Tibial nerve (tissue), 4 donors: ENCODE measurements around the gene PPP6R2.

Experiments used
- EP300 ChIP-seq, 2 donors: sonication (generic); formaldehyde crosslinking; IDR thresholded peaks; one replicate each; pipeline ENCODE4 v1.6.1; 2017; ENCODE audit warnings: antibody characterized with exemption in 2 of 2, mild to moderate bottlenecking in 1 of 2
- TF ChIP-seq, protein P1 (sequence below), 5 experiments: fragments of 200-600 bp in 3 of 5; fragments of 450-650 bp in 2 of 5; sonication (generic) in 3 of 5; IDR thresholded peaks; one replicate each; pipeline ENCODE4 v1.5.1; 2016 to 2019; ENCODE audit warnings: antibody characterized with exemption in 5 of 5, mild to moderate bottlenecking in 3 of 5, moderate library complexity in 2 of 5

DNA sequence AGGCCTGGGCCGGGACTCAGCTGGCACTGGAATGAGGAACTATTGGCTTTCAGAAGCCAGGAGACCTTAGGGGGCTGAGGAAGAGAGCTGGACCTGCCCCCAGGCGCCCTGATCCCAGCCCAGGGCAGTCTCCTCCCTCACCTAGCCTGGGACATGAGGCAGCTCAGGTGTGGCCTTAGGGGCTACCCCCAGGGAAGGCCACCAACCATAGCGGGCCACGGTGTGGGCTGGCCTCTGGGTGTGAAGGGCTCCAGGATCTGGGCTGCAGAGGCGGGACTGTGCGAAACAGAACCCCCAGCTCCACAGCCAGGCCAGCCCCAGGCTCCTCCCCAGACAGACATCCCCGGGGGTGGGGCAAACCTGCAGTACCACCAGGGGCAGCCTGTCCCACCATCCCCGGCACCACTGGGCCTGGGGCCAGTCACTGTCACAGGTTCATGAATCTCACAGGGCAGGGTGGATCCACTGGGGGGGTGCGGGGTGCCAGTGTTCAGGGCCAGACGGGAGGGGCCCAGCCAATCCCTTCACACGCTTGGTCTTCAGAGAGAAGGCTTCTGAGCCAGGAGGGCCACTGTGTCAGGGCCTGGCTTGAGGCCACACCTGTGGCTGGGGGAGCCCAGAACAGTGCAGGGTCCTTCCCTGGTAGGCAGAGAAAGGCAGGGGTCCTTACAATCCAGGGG, 39.1 kb upstream of the PPP6R2 start:
- TF ChIP-seq, protein P1, sequence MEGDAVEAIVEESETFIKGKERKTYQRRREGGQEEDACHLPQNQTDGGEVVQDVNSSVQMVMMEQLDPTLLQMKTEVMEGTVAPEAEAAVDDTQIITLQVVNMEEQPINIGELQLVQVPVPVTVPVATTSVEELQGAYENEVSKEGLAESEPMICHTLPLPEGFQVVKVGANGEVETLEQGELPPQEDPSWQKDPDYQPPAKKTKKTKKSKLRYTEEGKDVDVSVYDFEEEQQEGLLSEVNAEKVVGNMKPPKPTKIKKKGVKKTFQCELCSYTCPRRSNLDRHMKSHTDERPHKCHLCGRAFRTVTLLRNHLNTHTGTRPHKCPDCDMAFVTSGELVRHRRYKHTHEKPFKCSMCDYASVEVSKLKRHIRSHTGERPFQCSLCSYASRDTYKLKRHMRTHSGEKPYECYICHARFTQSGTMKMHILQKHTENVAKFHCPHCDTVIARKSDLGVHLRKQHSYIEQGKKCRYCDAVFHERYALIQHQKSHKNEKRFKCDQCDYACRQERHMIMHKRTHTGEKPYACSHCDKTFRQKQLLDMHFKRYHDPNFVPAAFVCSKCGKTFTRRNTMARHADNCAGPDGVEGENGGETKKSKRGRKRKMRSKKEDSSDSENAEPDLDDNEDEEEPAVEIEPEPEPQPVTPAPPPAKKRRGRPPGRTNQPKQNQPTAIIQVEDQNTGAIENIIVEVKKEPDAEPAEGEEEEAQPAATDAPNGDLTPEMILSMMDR (IDR thresholded peaks at IDR 0.05), result no peak
- TF ChIP-seq EP300 (IDR thresholded peaks at IDR 0.05), result no peak
